SH-SY5Y (cell line): Measurements from ENCODE around the gene SLC24A3.

Experiments used
- GATA2 ChIP-seq: IDR thresholded peaks from 2 replicates; pipeline ENCODE4 v1.6.1; 2011; ENCODE audit warnings: mild to moderate bottlenecking, low read depth, low read length
- GATA3 ChIP-seq: IDR thresholded peaks from 2 replicates; pipeline ENCODE4 v1.6.1; 2011; ENCODE audit warnings: low read depth, mild to moderate bottlenecking, low read length, moderate library complexity

GRCh38 chr20:19714579-19714840 lies 502.1 kb downstream of the SLC24A3 start:
- TF ChIP-seq GATA3 (no peak), GATA2 (no peak)
